Measurements from ENCODE around the gene SFT2D1.
"Not testable (repeated sequence)": the region's sequence is repeated elsewhere in the genome, so short reads cannot be mapped to it uniquely, and the experiment has no call there.

The SFT2D1 gene

DNA sequence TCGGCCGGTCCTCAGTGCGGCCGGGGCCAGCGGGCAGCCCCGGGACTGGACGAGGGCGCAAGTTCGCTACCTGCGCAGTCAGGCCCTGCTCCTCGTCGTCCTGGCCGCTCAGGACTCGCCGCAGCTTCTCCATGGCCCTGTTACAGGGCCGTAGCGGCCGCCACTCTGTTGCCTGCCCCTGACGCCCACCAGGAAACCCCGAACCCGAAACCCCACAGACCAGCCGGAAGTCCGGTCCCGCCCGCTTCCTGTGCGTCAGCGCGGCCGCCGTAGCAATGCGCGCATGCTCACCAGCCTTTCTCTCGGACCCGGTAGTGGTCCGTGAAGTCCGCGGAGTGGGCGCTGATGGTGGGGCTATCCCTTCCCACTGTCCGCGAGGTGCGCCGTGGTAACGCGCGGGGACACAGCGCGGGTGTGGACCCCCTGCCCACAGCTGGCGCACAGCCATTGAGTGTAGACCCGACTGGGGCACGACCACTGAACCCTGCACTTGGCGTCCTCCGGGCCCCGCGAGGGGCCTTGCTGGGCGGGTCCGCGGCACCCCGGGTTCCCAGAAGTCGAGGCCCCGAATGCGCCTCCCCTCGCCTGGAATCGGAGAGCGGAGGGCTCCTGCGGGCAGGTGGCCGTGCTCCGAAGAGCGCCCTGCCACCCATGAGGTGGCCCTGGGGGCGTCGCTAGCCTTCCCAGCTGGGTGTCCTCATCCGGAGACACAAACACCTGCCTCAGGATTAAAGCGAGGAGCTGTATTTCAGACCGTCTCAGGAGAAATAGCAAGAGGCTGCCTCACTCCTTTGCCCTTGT is at the start of gene SFT2D1:
Gene SFT2D1, minus strand, starts transcription at position 197 of the 801 bp plus-strand sequence. Its CDS starts 64 bp downstream, at position 133.
- DNase-seq: peak; percentile 65

DNA sequence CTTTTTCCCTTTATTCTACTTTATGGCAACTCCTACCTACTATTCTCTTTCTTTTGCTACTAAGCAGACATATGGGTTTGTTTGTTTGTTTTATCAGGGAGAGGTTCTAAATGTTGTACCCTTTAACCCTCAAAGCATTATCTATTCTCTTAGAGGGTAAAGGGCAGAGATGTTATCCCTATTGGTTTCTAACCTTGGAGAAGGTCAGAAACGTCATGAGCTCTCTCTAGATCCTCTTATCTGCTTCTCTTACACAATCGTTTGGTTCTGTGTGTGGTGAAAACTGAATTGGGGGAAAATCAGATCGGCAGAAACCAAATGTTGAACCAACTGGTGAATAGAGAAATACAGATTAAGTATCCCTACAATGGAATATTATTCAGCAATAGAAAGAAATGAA is 46.8 kb upstream of the SFT2D1 start:
- DNase-seq: no peak

DNA sequence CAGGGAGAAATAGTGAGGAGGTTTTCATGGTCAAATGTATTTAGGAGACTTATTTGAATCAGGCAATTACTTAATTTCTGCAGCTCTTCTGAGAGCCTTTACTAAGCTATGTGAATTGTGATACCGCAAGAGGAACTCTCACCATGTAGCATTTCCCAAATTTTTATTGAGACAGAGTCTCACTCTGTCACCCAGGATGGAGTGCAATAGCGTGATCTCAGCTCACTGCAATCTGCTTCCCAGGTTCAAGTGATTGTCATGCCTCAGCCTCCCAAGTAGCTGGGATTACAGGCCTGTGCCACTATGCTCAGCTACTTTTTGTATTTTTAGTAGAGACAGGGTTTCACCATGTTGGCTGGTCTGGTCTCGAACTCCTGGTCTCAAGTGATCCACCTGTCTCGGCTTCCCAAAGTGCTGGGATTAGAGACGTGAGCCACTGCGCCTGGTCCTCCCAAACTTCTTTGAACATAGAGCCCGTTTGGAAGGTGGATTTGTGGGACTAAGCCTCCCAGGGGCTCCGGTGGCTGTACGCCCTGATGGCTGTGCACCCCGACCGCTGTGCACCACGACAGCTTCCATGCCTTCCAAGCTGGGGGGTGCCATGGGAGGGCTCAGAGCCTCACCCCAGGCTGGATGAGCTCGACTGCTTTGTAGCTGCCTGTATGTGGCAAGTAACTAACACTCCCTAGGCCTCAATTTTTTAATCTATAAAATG is 46.1 kb upstream of the SFT2D1 start:
- no peak for DNase-seq

DNA sequence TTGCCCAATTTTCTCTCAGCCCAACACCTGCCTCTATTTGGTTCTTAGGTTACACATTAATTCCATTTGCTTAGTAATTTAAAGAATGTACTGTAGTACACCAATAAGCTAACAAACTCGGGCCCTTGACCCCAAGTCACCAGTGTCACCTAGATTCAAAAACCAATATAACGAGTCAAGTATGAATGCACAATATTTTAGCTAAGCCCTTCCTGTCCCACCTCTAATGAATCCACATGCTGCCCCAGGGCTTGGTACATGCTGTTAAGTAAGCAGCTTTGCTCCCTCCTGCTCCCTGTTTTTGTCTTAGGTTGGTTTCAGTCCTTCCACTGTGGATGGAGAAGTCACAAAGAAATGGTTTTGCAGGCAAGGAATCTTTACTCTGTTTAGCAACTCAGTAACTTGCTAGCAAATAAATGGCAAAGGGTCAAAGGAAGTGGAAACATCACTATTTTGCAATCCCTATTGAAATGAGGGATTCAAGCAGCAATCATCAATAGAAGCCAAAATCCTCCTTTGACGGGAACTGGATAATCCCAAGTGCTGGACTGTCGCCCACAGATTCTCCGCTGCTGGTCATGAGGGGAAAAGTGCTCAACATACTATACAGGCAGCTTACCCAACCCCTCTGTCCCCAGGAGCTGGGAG is 45.4 kb upstream of the SFT2D1 start:
- DNase-seq: no peak

DNA sequence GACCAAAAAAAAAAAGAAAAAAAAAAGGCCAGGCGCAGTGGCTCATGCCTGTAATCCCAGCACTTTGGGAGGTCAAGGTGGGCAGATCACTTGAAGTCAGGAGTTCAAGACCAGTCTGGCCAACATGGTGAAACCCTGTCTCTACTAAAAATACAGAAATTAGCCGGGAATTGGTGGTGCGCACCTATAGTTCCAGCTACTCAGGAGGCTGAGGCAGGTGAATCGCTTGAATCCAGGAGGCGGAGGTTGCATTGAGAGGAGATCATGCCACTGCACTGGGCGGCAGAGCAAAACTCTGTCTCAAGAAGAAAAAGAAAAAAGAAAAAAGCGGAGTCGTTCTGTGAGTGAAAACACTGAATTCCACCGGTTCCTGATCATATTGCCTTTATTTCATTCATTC is 44.8 kb upstream of the SFT2D1 start:
- DNase-seq: not testable (repeated sequence)

DNA sequence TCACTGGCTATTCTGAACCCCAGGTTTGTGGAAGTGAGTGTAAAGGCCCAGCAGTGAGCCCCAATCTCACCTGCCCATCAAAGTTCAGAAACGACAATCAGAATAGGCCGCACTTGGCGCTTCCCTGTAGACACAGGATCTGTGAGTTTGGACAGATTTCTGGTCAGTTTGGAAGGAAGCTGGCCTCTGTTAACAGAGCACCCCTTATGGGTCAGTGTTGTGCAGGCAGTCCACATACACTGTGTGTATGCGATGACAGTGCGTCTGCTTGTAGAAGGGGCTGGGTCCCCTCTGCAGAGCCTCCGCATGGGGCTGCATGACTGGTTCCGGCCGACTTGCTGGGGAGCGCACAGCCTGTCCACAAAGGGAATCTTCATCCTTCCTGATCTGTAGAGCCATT is 43.8 kb upstream of the SFT2D1 start:
- no peak for DNase-seq

DNA sequence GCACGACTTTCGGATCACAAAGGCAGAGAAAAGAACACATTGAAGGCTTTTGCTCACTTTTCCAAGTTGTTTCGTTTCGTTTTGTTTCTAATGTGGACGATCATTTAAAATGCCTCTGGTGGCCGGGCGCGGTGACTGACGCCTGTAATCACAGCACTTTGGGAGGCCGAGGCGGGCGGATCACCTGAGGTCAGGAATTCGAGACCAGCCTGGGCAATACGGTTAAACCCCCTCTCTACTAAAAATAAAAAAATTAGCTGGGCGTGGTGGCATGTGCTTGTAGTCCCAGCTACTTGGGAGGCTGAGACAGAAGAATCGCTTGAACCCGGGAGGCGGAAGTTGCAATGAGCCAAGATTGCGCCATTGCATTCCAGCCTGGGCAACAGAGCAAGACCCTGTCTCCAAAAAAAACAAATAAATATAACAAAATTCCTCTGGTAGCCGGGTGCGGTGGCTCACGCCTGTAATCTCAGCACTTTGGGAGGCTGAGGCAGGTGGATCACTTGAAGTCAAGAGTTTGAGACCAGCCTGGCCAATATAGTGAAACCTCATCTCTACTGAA is 41.5 kb upstream of the SFT2D1 start:
- DNase-seq: peak; percentile 14

DNA sequence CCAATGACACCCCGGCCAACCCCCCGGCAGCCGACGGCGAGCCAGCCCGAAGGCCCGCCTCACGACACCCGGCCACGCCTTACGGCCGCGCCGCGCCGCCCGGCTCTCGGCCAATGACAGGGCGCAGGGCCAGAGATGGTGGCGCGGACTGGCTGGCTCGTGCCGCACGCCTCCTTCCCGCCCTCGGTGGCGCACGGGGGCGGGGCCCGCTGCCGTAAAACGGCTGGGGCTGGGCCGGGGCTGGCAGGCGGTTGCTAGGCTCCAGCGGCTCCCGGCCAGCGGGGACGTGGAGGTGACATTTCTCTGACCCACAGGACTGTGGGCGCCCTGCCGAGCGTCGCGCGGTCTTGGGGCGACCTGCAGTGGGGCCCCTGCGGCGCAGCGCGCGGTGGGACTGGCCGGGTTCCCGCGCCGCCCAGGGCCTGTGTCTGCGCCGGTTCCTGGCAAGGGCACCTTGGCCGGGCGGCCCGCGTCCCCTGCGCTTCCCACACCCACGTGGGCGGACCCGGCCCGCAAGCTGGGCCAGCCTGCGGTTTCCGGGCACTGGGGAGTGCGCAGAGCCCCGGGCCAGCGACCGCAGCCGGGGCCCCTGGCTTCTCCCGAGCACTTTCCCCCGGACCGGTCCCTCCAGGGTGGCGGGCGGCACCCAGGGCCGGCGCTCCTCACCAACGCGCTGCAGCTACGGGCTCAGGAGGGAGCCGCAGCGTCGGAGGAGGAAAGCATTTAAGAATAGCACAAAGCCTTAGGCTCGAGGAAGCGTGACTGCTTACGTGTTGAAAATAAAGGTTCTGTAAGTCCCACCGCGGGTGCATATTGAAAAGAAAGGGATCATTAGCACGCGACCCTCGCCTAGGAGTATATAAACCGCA is 40.8 kb upstream of the SFT2D1 start, which contains the start of gene MPC1:
Gene MPC1, minus strand, starts transcription at position 8 of the 869 bp plus-strand sequence. CDS start 64 bp downstream, outside the sequence.
- DNase-seq: peak; percentile 89

DNA sequence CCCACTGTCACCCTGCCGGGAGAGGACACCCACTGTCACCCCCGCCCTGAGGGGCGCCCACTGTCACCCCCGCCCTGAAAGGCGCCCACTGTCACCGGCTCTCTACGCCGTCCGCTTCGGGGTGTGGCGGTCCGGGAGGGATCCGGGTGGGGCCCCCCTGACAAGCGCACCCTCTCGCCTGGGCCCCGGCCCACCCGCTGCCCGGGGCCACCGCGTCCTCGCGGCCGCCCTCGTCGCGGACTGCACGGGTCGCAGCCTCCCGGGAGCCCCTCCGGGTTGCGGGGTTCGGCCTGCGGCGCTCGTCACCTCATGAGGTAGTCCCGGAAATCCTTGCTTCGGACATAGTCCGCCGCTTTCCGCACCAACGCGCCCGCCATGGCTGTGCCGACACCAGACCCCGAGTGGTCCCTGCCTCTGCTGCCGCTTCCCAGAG is 40.2 kb upstream of the SFT2D1 start:
- peak; percentile 3 for DNase-seq

DNA sequence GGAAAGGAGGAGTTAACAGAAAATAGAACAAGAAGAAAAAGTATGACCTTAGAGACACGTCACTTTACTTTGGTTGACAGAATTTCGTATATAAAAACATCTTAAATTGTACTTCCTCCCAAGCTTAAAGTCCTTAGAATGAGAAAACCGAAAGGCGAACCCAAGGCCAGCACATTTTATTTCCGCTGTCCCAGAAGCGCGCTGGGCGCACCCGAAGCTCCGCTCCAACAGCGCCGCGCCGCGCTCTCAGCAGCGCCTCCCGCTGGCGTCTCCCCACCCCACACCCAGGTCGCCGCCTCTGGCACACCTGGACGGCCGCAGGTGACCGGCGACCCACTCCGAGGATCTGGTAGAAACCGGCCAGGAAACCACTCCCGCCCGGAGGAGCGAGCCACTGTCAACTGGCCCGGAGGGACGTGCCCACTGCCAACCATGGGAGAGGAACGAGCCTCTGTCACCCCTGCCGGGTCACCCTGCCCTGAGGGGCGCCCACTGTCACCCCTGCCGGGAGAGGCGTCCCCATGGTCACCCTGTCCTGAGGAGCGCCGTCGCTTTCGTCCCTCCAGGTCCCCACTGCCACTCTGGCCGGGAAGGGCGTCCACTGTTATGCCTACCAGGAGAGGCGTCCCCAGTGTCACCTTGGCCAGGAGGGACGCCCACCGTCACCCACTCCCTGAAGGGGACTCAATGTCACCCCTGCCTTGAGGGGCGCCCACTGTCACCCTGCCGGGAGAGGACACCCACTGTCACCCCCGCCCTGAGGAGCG is 39.6 kb upstream of the SFT2D1 start:
- DNase-seq: peak; percentile 48

DNA sequence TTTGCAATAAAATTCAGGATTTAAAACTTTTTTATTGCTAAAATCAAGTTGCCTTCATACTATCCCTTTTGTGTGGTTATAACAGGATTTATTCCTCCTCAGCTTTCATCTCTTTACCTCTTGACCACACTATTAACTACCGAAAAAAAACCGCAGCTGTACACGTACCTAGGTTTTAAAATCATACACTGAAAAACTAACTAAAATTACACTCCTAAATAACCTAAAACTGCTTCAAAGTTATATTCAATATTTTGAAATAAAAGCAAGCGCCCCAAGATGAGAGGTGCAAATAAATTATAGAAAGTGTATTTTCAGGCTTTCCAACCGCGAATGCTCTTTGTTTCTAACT is 39.0 kb upstream of the SFT2D1 start:
- DNase-seq: no peak

DNA sequence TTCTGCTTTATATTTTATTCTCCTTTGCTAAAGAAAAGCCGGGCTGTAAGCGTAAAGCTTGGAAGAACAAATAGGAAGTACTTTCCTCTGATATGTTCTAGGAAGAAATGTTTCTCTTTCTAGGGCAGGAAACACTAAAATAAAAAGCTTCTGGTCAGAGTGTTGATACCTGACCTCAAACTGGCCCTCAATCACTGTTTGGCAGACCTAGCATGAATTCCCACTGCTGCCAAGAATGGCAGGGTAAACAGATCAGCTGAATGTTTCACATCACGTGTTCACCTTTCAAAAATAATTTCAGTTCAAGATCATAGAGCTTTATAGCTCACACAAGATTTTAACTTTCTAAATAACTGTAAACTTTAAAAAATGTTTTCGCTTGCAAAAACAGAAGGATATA is 37.5 kb upstream of the SFT2D1 start:
- DNase-seq: no peak

DNA sequence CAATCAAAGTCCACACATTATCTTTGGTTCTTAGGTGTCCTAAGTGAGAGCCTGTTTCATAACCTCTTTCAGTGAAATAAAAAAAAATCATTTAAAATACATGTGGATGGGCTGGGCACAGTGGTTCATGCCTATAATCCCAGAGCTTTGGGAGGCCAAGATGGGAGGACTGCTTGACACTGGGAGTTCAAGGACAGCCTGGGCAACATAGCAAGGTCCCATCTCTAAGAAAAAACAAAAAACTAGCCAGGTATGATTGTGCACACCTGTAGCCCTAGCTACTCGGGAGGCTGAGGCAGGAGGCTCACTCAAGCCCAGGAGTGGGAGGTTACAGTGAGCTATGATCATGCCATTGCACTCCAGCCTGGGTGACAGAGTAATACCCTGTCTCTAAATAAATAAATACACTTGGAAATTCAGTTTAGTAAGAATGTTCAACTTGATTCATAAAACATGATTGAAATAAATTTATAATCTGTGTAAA is 36.8 kb upstream of the SFT2D1 start:
- no peak for DNase-seq

DNA sequence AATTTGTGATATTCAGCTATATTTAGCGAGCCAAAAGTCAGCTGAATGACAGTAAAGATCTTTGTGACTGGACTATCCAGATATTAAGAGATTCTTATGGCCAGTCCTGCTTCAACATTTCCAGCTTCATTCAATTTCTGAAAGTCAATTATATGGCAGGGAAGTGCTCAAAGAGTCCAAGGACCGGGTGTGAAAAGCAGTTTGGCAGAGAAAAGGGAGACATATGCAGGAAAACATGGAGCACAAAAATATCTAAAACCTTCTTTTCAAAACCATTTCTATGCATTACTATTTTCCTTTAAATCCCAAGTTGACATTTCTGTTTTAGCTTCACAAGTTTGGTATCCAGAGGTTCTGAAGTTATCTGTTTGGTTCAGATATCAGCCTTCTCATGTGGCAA is 35.4 kb upstream of the SFT2D1 start:
- DNase-seq: no peak

DNA sequence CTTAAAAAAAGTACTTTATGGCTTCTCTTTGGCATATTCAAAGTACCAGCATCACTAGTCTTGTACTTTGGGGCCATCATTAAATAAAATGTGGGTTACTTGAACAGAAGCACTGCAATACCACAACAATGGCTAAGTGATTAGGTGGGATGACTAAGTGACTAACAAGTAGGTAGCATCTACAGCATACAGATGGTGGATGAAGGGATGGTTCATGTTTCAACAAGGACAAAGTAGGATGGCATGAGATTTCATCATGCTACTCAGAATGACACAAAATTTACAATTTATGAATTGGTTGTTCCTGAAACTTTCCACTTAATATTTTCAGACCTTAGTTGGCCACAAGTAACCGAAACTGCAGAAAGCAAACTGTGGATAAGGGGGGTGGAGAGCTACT is 32.7 kb upstream of the SFT2D1 start:
- no peak for DNase-seq

DNA sequence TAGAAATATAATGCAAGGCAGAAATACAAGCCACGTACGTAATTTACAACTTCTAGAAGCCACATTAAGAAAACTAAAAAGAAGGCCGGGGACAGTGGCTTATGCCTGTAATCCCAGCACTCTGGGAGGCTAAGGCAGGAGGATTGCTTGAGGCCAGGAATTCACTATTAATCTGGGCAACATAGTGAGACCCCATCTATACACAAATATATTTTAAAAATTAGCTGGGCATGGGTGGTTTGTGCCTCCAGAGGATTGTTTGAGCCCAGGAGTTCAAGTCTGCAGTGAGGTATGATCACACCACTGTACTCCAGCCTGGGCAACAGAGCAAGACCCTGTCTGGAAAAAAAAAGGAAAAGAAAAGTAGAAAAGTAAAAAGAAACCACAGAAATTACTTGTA is 28.1 kb upstream of the SFT2D1 start:
- no peak for DNase-seq

DNA sequence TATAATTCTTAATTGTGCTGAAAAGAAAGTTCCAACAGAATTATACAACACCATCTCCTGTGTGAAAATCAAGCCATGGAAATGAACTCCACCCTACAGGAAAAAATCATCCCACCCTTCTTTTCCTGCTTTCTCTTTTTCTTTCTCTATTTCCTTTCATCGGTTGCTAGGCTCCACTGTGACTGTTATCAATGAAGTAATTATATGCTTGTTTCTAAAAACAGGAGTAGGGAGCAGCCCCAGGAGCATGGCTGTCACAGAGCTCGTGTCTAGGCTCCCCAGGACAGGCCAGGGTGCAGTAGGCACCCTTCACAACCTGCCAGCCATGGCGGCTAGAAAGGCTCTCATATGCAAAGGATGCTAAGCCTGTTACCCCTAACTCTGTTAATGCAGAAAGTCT is 27.4 kb upstream of the SFT2D1 start:
- no peak for DNase-seq

DNA sequence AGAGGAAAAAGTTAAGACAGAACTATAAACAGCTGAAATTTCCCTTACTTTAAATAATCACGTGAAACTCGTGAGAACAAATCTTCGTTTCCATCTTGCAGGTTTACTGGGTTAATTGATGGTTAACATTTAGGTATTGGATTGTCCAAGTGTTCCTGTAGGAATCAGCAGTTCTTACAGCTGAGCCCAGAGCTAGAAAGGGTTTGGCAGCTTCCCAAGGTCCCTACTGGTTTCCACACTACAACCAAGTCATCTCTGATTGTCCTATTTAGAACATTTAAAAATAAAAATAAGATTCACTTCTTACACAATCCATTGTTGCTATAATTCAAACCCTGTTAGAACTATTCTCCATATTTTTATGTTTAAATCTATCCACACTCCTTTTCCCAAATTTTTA is 24.6 kb upstream of the SFT2D1 start:
- no peak for DNase-seq

DNA sequence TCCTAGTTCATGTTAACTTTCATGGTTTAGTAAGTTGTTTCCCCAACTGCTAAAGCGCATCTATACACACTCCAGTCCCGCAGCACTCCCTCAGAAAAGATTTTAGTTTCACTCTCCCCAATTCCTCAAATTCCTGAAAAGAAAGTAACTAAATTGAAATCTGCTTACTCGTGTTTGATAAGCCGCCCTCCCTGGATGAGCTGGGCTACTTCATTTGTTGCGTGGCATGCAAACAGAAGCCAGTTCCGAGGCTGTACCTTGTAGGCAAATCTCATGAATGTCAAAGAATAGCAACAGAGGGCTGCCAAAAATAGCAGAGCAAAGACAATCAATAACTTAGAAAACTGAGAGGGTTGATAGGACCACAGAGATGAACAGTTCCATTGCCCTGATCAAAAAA is 23.5 kb upstream of the SFT2D1 start:
- DNase-seq: no peak

DNA sequence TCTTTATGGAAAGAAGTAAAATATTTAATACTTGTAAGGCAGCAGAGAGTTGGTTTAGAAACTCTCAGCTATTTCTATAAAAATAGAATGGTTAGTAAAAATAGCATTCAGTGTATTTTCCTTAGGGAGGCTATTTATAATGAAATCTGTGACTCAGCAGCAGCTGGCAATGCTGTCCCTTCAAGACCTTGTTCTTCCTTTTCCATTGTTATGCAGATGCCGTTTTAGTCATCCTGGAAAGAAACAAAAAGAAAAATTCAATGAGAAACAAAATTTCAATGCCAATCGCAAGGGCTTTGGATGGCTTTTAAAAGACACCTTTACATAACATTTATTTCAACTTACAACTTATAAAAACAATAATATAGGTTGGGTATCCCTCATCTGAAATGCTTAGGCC is 22.9 kb upstream of the SFT2D1 start:
- no peak for DNase-seq

DNA sequence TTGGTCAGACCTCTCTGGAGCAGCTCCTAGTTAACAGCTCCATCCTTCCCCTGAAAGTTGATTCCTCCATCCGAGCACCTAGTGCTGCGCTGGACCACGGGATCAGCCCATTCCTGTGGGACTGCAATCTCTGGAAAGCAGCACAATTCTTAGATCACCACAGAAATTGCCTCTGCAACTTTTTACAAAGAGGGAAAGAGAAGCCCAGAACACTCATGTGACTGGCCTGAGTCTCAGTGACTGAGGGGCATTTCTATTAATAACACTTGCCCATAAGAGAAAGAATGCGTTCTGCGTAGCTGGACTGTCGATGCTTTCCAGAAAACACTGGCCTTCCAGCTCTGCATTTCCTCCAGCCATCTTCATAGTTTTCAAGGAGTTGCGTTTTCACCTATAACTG is 22.1 kb upstream of the SFT2D1 start:
- DNase-seq: no peak

DNA sequence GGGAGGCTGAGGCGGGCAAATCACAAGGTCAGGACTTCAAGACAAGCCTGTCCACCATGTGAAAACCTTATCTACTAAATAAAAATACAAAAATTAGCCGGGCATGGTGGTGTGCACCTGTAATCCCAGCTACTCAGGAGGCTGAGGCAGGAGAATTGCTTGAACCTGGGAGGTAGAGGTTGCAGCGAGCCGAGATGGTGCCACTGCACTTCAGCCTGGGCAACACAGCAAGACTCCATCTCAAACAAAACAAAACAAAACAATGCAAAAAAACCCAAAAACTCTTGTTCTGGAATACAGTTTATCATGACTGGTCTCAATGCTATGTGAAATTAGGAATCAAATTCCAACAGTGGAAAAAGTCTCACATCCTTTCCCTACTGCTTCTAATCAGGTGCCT is 20.1 kb upstream of the SFT2D1 start:
- DNase-seq: not testable (repeated sequence)
